Ectodermal cell (in vitro differentiated cells): ENCODE data around the gene EIF4G3.

Experiments used
- H3K27ac ChIP-seq: 2 replicates; pipeline ENCODE4 v1.7.0; 2013; ENCODE audit warnings: mild to moderate bottlenecking, low read depth, low read length; ENCODE audit not compliant: insufficient read depth, poor library complexity, severe bottlenecking
- H3K27me3 ChIP-seq: 2 replicates; pipeline ENCODE4 v1.7.0; 2013; ENCODE audit warnings: mild to moderate bottlenecking, low read length; ENCODE audit not compliant: insufficient read depth, control insufficient read depth, poor library complexity, severe bottlenecking
- H3K36me3 ChIP-seq: one replicate; pipeline ENCODE4 v1.7.0; 2013; ENCODE audit warnings: low read length; ENCODE audit not compliant: control insufficient read depth, insufficient read depth
- H3K4me1 ChIP-seq: one replicate; pipeline ENCODE4 v1.7.0; 2013; ENCODE audit warnings: low read length; ENCODE audit not compliant: control insufficient read depth, insufficient read depth
- H3K4me3 ChIP-seq: 2 replicates; pipeline ENCODE4 v1.7.0; 2013; ENCODE audit warnings: low read depth, low read length, control low read depth; ENCODE audit not compliant: insufficient read depth
- H3K9me3 ChIP-seq: 2 replicates; pipeline ENCODE4 v1.7.0; 2013; ENCODE audit warnings: mild to moderate bottlenecking, low read length, moderate library complexity; ENCODE audit not compliant: control insufficient read depth
- WGBS, 2 experiments: methylation state at CpG; one replicate each; pipeline ENCODE4 v1.1.7; 2013; ENCODE audit warnings: missing lambda C conversion rate in 2 of 2; 5-methylcytosine and 5-hydroxymethylcytosine counted together

Gene EIF4G3

DNA sequence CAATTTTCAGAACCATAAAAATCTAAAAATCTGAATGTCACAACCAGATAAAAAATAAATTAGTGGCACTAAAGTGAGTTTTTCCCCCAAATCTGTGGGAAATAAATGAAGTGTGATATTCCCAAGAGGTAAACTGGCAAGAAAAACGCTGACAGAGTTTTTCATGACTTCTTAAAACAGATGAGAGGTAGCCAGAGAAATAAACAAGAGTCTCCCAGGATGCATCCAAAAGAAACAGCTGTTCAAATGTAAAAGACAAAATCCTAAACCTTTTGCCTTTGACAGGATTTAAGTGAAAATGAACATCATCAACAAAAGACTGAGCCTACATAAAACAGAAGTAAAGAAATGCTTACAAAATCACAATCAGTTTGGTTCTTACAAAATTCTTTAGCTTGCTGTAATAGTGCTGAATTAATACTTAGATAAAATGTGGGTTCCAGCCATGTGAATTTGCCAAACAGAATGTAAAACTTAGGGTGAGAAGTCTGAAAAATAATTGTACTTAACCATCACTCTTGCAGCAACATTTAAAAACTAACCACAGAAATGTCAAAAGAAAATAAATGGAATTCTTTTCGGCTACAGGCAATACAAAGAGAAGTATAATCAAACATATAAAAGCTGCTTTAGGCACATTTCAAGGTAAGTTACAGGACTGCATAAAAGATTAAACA is 133.6 kb downstream of the EIF4G3 start:
- H3K9me3 ChIP-seq = no peaks in the 10 kb centered on the region

DNA sequence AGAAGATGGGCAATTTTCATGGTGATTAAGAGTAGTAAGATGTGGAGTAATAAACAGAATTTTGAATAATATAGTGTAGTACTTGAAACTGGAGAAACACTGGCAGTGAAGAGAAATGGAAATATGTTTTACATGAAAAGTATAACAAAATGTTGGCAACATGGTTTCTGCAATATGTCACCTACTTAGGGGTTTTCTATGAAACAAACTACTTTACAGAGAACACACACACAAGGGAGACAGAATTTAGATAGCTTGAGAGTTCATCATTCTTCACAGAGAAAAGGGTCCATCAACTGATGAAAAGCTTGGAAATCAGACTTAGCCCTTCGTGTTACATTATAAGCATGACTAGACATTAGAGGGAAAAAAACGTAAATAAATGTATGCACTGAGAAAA is 135.2 kb downstream of the EIF4G3 start:
- no peaks in the 10 kb centered on the region for H3K36me3 ChIP-seq
- H3K27ac ChIP-seq = no peak overlapping the region
- WGBS, 2 experiments = 88 to 95% methylated on average over 1 to 2 of the region's 2 CpGs
- no peaks in the 10 kb centered on the region for H3K27me3 ChIP-seq
- H3K4me3 ChIP-seq = no peak overlapping the region
- no peaks in the 10 kb centered on the region for H3K9me3 ChIP-seq
- peaks cover 3% of the 10 kb centered on the region for H3K4me1 ChIP-seq

More for the DNA sequence above, 133.6 kb downstream of the EIF4G3 start:
- H3K27me3 ChIP-seq = no peaks in the 10 kb centered on the region
- no peak overlapping the region for H3K27ac ChIP-seq
- 60 to 71% methylated on average over 2 of the region's 2 CpGs for WGBS, 2 experiments
- no peak overlapping the region for H3K4me3 ChIP-seq
- no peaks in the 10 kb centered on the region for H3K36me3 ChIP-seq
- peaks cover 3% of the 10 kb centered on the region for H3K4me1 ChIP-seq

DNA sequence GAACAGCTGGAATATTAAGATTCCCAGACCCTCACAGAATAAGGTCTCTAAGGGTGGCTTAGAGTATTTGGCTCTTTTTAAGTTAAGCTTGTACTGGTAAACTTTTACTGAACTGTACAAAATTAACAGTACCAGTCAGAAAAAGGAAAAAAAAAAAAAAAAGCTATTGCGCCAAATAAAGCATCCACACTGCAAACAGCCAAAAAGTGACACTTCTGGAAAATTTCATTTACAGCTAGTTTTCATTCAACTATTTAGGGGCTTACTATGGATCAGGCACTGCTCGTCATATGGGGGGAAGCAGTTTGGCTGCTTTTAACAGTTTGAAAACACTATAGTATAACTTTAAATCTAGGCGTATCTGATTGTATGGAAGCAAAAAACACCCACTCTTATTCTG is 139.6 kb downstream of the EIF4G3 start:
- H3K27me3 ChIP-seq = no peaks in the 10 kb centered on the region
- 95 to 100% methylated on average over 1 to 3 of the region's 3 CpGs for WGBS, 2 experiments
- H3K4me1 ChIP-seq = no peaks in the 10 kb centered on the region
- H3K36me3 ChIP-seq = no peaks in the 10 kb centered on the region
- H3K9me3 ChIP-seq = no peaks in the 10 kb centered on the region
- H3K27ac ChIP-seq = no peak overlapping the region
- no peak overlapping the region for H3K4me3 ChIP-seq

DNA sequence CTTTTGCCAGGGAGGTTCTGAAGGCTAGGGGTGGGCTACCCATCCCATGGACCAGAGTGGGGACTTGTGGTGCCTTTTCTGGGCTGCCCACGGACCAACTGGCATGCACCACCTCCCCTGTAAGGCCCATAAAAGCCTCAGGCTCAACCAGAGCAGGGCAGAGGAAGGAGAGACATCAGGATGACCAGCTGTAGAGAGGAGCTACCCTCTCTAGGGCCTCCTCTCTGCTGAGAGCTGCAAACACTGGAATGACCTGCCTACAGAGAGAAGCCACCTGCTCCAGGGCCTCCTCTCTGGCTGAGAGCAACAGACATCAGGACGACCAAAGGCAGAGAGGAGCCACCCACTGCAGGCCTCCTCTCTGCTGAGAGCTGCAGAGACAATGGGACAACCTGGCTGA is 140.9 kb downstream of the EIF4G3 start:
- WGBS, 2 experiments = 96 to 99% methylated on average over 2 of the region's 2 CpGs
- Histone ChIP-seq H3K27me3 (no peaks in the 10 kb centered on the region), H3K4me1 (no peaks in the 10 kb centered on the region), H3K9me3 (no peaks in the 10 kb centered on the region), H3K36me3 (no peaks in the 10 kb centered on the region), H3K4me3 (no peak overlapping the region), H3K27ac (no peak overlapping the region)

DNA sequence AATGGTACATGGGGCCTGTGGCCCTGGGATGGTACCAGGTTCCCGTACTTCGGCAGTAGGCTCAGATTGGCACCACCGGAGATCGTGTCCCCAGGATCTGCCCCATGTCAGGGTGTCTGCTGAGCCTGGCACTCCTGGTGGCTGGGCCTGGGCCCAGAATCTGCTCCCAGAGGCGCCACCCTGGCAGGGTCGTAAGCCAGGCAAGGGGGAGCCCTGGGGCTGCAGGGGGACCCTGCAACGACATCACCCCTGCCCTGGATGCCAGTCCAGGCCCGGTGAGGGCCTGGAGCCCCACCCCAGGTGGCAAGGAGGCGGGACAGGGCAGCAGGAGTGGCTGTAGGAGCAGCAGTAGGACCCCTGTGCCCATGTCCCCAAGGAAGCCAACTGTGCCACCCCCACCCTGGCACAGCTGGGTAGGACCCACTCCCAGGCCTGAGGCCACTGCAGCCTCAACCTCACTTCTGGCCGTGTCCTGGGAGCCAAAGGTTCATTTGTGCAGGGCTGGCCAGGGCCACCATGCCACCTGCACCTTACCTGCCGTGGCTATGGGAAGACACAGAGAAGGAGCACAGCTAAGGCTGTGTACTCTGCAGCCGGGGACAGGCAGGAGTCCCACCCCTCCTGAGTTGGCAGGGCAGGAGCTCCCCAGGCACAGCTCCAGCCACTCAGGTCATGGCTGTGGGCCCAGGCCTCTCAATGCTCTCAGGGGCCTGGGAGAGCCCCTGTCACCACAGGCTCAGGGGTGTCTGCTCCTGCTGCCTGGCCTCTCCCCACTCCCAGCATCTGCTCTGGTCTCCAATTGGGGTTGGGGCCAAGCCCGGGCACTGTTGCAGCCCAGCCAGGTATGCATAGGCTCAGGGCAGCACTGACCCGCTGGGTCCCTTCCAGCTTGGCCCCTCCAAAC is 141.7 kb downstream of the EIF4G3 start:
- no peaks in the 10 kb centered on the region for H3K9me3 ChIP-seq
- H3K27ac ChIP-seq = no peak overlapping the region
- no peak overlapping the region for H3K4me3 ChIP-seq
- 90 to 92% methylated on average over 14 of the region's 14 CpGs for WGBS, 2 experiments
- no peaks in the 10 kb centered on the region for H3K27me3 ChIP-seq
- H3K4me1 ChIP-seq = no peaks in the 10 kb centered on the region
- H3K36me3 ChIP-seq = no peaks in the 10 kb centered on the region

DNA sequence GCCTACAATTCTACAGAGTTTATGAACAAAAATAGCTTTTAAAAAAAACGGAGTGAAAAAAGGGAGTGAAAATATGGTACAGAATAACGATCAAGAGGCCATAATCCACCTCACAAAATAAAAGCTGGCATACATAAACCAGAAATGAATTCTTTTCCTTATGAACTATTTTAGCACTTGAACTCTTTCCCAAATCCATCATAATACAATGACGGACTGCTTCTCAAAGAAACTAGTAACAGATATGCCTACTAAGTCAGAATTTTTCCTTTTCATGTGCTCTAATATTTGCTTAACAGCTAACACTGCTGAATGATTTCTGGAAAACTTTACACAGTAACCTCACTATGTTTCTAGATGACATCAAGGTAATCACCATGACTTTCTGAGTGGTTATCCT is 144.0 kb downstream of the EIF4G3 start:
- no peak overlapping the region for H3K27ac ChIP-seq
- no peaks in the 10 kb centered on the region for H3K9me3 ChIP-seq
- no peaks in the 10 kb centered on the region for H3K36me3 ChIP-seq
- WGBS, 2 experiments = 91 to 95% methylated on average over 1 to 2 of the region's 3 CpGs
- H3K27me3 ChIP-seq = no peaks in the 10 kb centered on the region
- H3K4me3 ChIP-seq = no peak overlapping the region
- no peaks in the 10 kb centered on the region for H3K4me1 ChIP-seq

DNA sequence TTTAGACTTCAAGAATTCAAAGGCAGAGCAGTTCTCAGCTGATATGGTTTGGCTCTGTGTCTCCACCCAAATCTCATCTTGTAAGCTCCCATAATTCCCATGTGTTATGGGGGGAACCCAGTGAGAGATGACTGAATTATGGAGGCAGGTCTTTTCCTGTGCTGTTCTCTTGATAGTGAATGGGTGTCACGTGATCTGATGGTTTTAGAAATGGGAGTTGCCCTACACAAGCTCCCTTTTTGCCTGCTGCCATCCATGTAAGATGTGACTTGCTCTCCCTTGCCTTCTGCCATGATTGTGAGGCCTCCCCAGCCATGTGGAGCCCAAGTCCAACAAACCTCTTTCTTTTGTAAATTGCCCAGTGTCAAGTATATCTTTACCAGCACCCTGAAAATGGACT is 146.5 kb downstream of the EIF4G3 start:
- no peak overlapping the region for H3K27ac ChIP-seq
- H3K4me3 ChIP-seq = no peak overlapping the region
- no peaks in the 10 kb centered on the region for H3K36me3 ChIP-seq
- 79 to 97% methylated on average over 1 of the region's 1 CpG for WGBS, 2 experiments
- H3K9me3 ChIP-seq = no peaks in the 10 kb centered on the region
- no peaks in the 10 kb centered on the region for H3K4me1 ChIP-seq
- H3K27me3 ChIP-seq = no peaks in the 10 kb centered on the region

DNA sequence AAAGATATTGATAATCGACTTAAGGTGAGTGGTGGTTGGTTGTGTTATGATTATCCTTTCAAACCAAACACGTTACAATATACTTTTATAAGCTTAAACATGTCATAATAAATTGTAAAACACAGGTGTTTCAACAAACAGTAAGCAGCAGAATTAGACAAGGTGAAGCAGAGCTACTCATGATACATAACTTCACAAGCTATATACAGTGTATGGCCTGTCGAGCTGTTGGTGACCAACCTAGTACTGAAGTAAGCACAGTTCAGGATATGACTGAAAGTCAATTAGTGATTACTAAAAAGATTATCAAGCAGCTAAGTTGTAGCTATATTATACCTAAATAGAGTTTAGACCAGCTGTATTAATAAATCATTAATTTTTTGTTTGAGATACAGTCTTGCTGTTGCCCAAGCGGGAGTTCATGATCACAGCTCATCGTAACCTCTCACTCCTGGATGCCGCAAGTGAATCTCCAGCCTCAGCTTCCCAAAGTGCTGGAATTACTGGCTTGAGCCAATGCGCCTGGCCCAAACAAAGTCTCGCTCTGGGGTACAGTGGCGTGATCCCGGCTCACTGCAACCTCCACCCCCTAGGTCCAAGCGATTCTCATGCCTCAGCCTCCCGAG is 148.1 kb downstream of the EIF4G3 start:
- 93% methylated on average over 9 to 10 of the region's 12 CpGs for WGBS, 2 experiments
- Histone ChIP-seq H3K36me3 (no peaks in the 10 kb centered on the region), H3K27me3 (no peaks in the 10 kb centered on the region), H3K4me1 (no peaks in the 10 kb centered on the region), H3K27ac (no peak overlapping the region), H3K9me3 (no peaks in the 10 kb centered on the region), H3K4me3 (no peak overlapping the region)

DNA sequence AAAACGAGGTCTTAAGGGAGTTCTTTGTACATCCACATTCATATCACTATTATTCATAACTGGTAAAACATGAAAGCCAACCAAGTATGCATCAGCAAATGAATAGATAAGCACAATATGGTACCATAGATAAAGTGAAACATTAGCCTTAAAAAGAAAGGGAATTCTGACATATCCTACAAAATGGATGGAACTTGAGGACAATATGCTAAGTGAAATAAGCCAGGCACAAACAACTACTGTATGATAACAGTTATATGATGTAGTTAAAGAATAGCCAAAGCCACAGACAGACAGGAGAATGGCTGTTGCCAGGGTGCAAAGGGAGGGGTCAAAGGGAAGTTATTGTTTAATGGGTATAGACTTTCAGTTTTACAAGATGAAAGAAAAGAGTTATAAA is 148.9 kb downstream of the EIF4G3 start:
- Histone ChIP-seq H3K27me3 (no peaks in the 10 kb centered on the region), H3K36me3 (no peaks in the 10 kb centered on the region), H3K9me3 (peaks cover under 1% of the 10 kb centered on the region), H3K27ac (no peak overlapping the region), H3K4me1 (no peaks in the 10 kb centered on the region), H3K4me3 (no peak overlapping the region)
- WGBS, 2 experiments = 100% methylated on average over 1 of the region's 1 CpG

DNA sequence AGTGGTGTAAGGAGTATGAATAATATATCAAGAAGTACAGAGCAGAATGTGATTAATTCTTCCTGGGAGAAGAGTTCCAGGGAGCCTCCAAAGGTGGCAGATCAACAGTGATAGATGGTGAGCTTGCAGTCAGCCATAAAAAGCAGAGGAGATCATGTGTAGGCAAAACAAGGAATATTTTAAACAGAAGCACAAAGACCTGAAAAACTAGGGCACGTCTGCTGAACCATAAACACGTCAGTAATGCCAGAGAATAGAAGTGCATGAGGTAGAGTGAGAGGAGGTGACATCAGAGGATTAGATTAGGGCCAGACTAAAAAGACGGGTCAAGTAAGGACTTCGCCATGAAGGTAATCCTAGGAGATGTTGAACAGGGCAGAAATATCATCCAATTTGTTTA is 151.8 kb downstream of the EIF4G3 start:
- Histone ChIP-seq H3K27me3 (no peaks in the 10 kb centered on the region), H3K9me3 (peaks cover 3% of the 10 kb centered on the region), H3K4me1 (no peaks in the 10 kb centered on the region), H3K27ac (no peak overlapping the region), H3K36me3 (no peaks in the 10 kb centered on the region), H3K4me3 (no peak overlapping the region)
- 93 to 94% methylated on average over 4 of the region's 4 CpGs for WGBS, 2 experiments
